ENCODE measurements around the gene LXN.

DNA sequence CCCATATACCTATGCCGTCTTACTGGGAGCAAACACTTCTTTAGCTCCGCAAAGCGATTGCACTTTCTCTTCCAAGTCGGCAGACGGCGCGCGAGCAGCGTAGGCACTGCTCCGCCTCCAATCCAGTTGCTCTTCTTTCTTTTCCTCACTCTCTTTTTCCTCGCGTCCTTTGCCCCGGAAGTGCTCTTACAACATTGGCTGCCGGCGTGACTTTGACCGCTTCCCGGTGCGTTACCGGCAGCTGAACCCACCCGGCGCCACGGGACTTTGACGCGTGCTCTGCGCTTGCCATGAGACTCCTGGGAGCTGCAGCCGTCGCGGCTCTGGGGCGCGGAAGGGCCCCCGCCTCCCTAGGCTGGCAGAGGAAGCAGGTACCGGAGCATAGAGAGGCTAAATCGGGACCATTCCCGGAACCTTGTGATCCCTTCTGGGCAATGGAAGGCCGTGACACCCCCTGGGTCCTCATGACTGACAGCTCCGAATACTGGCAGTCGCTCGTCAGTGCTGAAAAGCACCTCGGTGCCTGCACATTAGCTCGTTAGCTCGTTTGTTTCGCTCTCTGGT is 28.0 kb downstream of the LXN start, which contains the start of gene GFM1:
- TF ChIP-seq YY1 (IDR thresholded peaks at IDR 0.05; ENCODE audit: insufficient read depth, insufficient read length) (no peak), ZNF274 (IDR thresholded peaks at IDR 0.05; ENCODE audit: low read depth, low read length) (no peak)

Data from NT2/D1 (cell line).